Neural progenitor cell (in vitro differentiated cells): ENCODE measurements around the gene TMUB2. TPM values are rescaled to one million over a fixed set of nuclear protein-coding genes. Genes with fewer than 3 reads are reported as not detected.

Experiments
- DNase-seq: peaks from one replicate; pipeline ENCODE4 v3.0.0-alpha.2; 2016; ENCODE audit warnings: low spot score
- H2AFZ ChIP-seq: fragments of 200-600 bp; sonication (generic); replicated peaks from 2 replicates; pipeline ENCODE4 v1.6.1; 2016; ENCODE audit warnings: antibody characterized with exemption
- H3F3A ChIP-seq: fragments of 200-600 bp; sonication (generic); 2 replicates; pipeline ENCODE4 v1.6.1; 2016; ENCODE audit warnings: antibody characterized with exemption, low read depth
- H3K27ac ChIP-seq: fragments of 200-600 bp; sonication (generic); 2 replicates; pipeline ENCODE4 v1.5.1; 2016; ENCODE audit warnings: mild to moderate bottlenecking
- H3K27me3 ChIP-seq: fragments of 200-600 bp; sonication (generic); 2 replicates; pipeline ENCODE4 v1.6.1; 2016; ENCODE audit warnings: mild to moderate bottlenecking, moderate library complexity
- H3K36me3 ChIP-seq: fragments of 200-600 bp; sonication (generic); 2 replicates; pipeline ENCODE4 v1.5.1; 2016
- H3K4me1 ChIP-seq: fragments of 200-600 bp; sonication (generic); 2 replicates; pipeline ENCODE4 v1.6.1; 2016; ENCODE audit warnings: mixed run types
- H3K4me2 ChIP-seq: fragments of 200-600 bp; sonication (generic); 2 replicates; pipeline ENCODE4 v1.6.1; 2016
- H3K4me3 ChIP-seq: fragments of 200-600 bp; sonication (generic); 2 replicates; pipeline ENCODE4 v1.5.1; 2016
- H3K79me2 ChIP-seq: fragments of 200-600 bp; sonication (generic); 2 replicates; pipeline ENCODE4 v1.6.1; 2016; ENCODE audit warnings: low read depth
- H3K9ac ChIP-seq: fragments of 200-600 bp; sonication (generic); 2 replicates; pipeline ENCODE4 v1.6.1; 2016
- H3K9me3 ChIP-seq: fragments of 200-600 bp; sonication (generic); 2 replicates; pipeline ENCODE4 v1.5.1; 2016; ENCODE audit warnings: low read depth
- H4K20me1 ChIP-seq: fragments of 200-600 bp; sonication (generic); 2 replicates; pipeline ENCODE4 v1.6.1; 2016; ENCODE audit warnings: low read depth
- H3K27ac Mint-ChIP-seq: 3 replicates; pipeline ENCODE4 v1.8.0; 2021; ENCODE audit warnings: mixed read lengths
- H3K27me3 Mint-ChIP-seq: 2 replicates; pipeline ENCODE4 v1.8.0; 2022; ENCODE audit warnings: low read depth, mild to moderate bottlenecking, inconsistent platforms, moderate library complexity, mixed read lengths; ENCODE audit not compliant: insufficient read depth
- H3K36me3 Mint-ChIP-seq: 3 replicates; pipeline ENCODE4 v1.8.0; 2021; ENCODE audit warnings: mixed read lengths
- H3K4me1 Mint-ChIP-seq: 3 replicates; pipeline ENCODE4 v1.8.0; 2021; ENCODE audit warnings: mixed read lengths
- H3K4me3 Mint-ChIP-seq: 3 replicates; pipeline ENCODE4 v1.8.0; 2021; ENCODE audit warnings: mild to moderate bottlenecking, moderate library complexity, mixed read lengths
- H3K9me3 Mint-ChIP-seq: 3 replicates; pipeline ENCODE4 v1.8.0; 2020; ENCODE audit warnings: mixed read lengths
- CTCF ChIP-seq: fragments of 200-600 bp; sonication (generic); IDR thresholded peaks from 2 replicates; pipeline ENCODE4 v1.5.1; 2017; ENCODE audit warnings: antibody characterized with exemption, mild to moderate bottlenecking
- EZH2 ChIP-seq: fragments of 200-600 bp; sonication (generic); IDR thresholded peaks from 2 replicates; pipeline ENCODE4 v1.6.1; 2017; ENCODE audit warnings: antibody characterized with exemption, mild to moderate bottlenecking, moderate library complexity
- EZH2phosphoT487 ChIP-seq: fragments of 200-600 bp; sonication (generic); IDR thresholded peaks from 2 replicates; pipeline ENCODE4 v1.6.1; 2017; ENCODE audit warnings: antibody characterized with exemption
- total RNA-seq: library from RNA; depleted of rRNA; stranded (reverse); fragments of >200 nt; gene quantifications from 2 replicates; pipeline ENCODE4 v1.2.3, GENCODE V29; 2015; ENCODE audit warnings: low replicate concordance

TMUB2 gene
- total RNA-seq, 1 donor from 2014 or later: 16.6 TPM

- H3K36me3 Mint-ChIP-seq: peaks cover 21% of the 10 kb centered on the region
- no peak overlapping the region for H3K27ac ChIP-seq
Measured at GRCh38 chr17:44210342-44211192, 23.8 kb downstream of the TMUB2 start.

DNA sequence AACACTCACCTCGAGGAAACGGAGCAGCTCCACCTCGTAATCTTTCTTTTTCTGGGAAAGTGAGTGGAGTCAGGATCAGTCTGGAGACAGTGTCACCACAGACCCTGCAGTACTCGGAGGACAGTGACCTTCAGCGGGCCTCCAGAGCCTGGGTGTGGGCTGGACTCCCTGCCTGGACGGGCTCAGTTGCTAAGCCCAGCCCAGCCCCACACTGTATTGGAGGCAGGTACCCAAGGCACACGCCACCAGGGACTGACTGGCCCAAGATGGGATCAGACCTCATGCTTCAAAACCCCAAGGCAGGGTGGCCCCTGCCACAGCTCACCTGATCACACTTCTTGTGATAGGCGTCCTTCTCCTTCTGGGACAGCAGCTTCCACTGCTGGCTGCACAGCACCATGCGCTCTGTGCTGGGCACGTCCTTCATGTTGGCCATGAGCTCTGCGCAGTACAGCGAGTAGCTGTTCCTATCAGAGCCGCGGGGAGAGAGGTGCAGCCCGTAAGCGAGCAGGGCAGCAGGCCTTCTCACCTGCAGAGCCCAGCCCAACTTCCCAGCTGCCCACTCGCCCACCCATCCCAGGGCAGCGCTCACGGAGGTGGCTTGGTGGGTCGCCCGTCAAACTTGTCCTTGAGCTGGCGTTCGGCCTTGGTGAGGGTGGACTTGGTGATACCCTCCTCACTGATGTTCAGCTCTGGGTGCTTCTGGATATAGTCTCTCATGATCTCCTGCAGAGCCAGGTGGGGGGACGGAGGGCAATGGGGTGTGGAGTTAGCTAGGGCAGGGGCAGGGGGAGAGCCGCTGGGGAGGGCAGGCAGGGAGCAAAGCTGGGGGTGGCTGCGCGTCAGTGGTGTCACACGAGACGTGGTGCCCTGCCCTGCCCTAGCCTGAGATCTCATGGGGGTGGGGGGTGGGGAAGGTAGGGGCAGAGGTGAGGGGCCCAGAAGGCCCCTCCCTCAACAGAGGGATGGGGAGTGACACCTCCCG is 24.8 kb downstream of the TMUB2 start:
- Mint-ChIP-seq H3K4me3 (no peak overlapping the region), H3K27ac (no peak overlapping the region), H3K27me3 (peaks cover 4% of the 10 kb centered on the region), H3K36me3 (peaks cover 20% of the 10 kb centered on the region), H3K4me1 (peaks cover 8% of the 10 kb centered on the region), H3K9me3 (no peaks in the 10 kb centered on the region)
- no peaks in the 10 kb centered on the region for H3K4me1 ChIP-seq
- peaks cover 3% of the 10 kb centered on the region for H3K36me3 ChIP-seq
- H4K20me1 ChIP-seq: peaks cover 35% of the 10 kb centered on the region
- no peak for DNase-seq
- H3K9ac ChIP-seq: no peak overlapping the region
- no peak overlapping the region for H3K4me2 ChIP-seq
- H3K4me3 ChIP-seq: no peak overlapping the region
- H3K27me3 ChIP-seq: no peaks in the 10 kb centered on the region
- H3K27ac ChIP-seq: no peak overlapping the region
- TF ChIP-seq EZH2phosphoT487 (no peak), CTCF (no peak), EZH2 (no peak)
- peaks cover 25% of the 10 kb centered on the region for H3F3A ChIP-seq
- H2AFZ ChIP-seq: no peak overlapping the region
- H3K9me3 ChIP-seq: no peaks in the 10 kb centered on the region
- H3K79me2 ChIP-seq: peaks cover 12% of the 10 kb centered on the region

More at GRCh38 chr17:44210342-44211192, 23.8 kb downstream of the TMUB2 start:
- no peak overlapping the region for H3K27ac Mint-ChIP-seq
- H3F3A ChIP-seq: peaks cover 20% of the 10 kb centered on the region
- no peak overlapping the region for H2AFZ ChIP-seq
- H3K4me1 Mint-ChIP-seq: peaks cover 8% of the 10 kb centered on the region
- no peaks in the 10 kb centered on the region for H3K4me1 ChIP-seq
- H3K36me3 ChIP-seq: peaks cover 3% of the 10 kb centered on the region
- DNase-seq: peak; percentile 92
- TF ChIP-seq CTCF: peak; percentile 88
- TF ChIP-seq EZH2: no peak
- no peaks in the 10 kb centered on the region for H3K27me3 ChIP-seq
- H3K9me3 ChIP-seq: no peaks in the 10 kb centered on the region
- H3K4me3 ChIP-seq: no peak overlapping the region
- H3K4me3 Mint-ChIP-seq: no peak overlapping the region
- peak overlapping the region; percentile 56 for H3K4me2 ChIP-seq
- H3K79me2 ChIP-seq: peaks cover 2% of the 10 kb centered on the region
- H3K9ac ChIP-seq: no peak overlapping the region
- H4K20me1 ChIP-seq: peaks cover 25% of the 10 kb centered on the region
- no peaks in the 10 kb centered on the region for H3K9me3 Mint-ChIP-seq
- H3K27me3 Mint-ChIP-seq: peaks cover 4% of the 10 kb centered on the region

GRCh38 chr17:44212507-44213402 is 26.0 kb downstream of the TMUB2 start:
- Histone ChIP-seq H3K9me3 (no peaks in the 10 kb centered on the region), H3K4me1 (peaks cover 1% of the 10 kb centered on the region), H3K9ac (no peak overlapping the region), H3K4me3 (no peak overlapping the region), H3K36me3 (peaks cover 3% of the 10 kb centered on the region), H3F3A (peaks cover 23% of the 10 kb centered on the region), H3K4me2 (no peak overlapping the region), H2AFZ (no peak overlapping the region), H3K79me2 (peaks cover 24% of the 10 kb centered on the region), H3K27me3 (no peaks in the 10 kb centered on the region), H3K27ac (no peak overlapping the region), H4K20me1 (peaks cover 47% of the 10 kb centered on the region)
- Mint-ChIP-seq H3K27me3 (peaks cover 8% of the 10 kb centered on the region), H3K4me1 (peaks cover 17% of the 10 kb centered on the region), H3K36me3 (peaks cover 21% of the 10 kb centered on the region), H3K27ac (no peak overlapping the region), H3K9me3 (no peaks in the 10 kb centered on the region), H3K4me3 (no peak overlapping the region)
- no peak for DNase-seq
- TF ChIP-seq EZH2phosphoT487 (no peak), EZH2 (no peak), CTCF (no peak)
